Prostate gland (tissue), 2 donors: ENCODE results near the gene DDN. TPM values are rescaled to one million over a fixed set of nuclear protein-coding genes. Genes with fewer than 3 reads are reported as not detected.

Experiments
- DNase-seq: peaks from one replicate; pipeline ENCODE4 v3.0.0-alpha.2; 2019; ENCODE audit warnings: low spot score
- H3K27ac ChIP-seq, 2 donors: fragments of 200-600 bp; sonication (generic); 2 replicates each; pipeline ENCODE4 v1.5.1; 2017 to 2019
- H3K27me3 ChIP-seq: fragments of 200-600 bp; sonication (generic); replicated peaks from 2 replicates; pipeline ENCODE4 v1.5.1; 2019; ENCODE audit not compliant: insufficient read depth
- H3K36me3 ChIP-seq, 2 donors: fragments of 200-600 bp; sonication (generic); 1 replicate in 1 of 2; 2 replicates in 1 of 2; pipeline versions ENCODE4 v1.5.1 to v1.8.1; 2017 to 2019
- H3K4me1 ChIP-seq: fragments of 200-600 bp; sonication (generic); replicated peaks from 2 replicates; pipeline ENCODE4 v1.5.1; 2019
- H3K4me3 ChIP-seq, 2 donors: fragments of 200-600 bp; sonication (generic); 2 replicates each; pipeline ENCODE4 v1.5.1; 2017 to 2019
- H3K9me3 ChIP-seq: fragments of 200-600 bp; sonication (generic); 2 replicates; pipeline ENCODE4 v1.5.1; 2017
- CTCF ChIP-seq, 4 experiments: fragments of 200-600 bp in 2 of 4; fragments of 450-650 bp in 2 of 4; sonication (generic) in 2 of 4; IDR thresholded peaks; 1 replicate in 3 of 4; 2 replicates in 1 of 4; pipeline ENCODE4 v1.5.1; 2016 to 2019; ENCODE audit warnings: antibody characterized with exemption in 4 of 4, mild to moderate bottlenecking in 2 of 4, moderate library complexity in 2 of 4
- POLR2A ChIP-seq: fragments of 450-650 bp; IDR thresholded peaks from one replicate; pipeline ENCODE4 v1.6.1; 2016; ENCODE audit warnings: antibody characterized with exemption, mild to moderate bottlenecking
- POLR2AphosphoS5 ChIP-seq: sonication (generic); formaldehyde crosslinking; IDR thresholded peaks from one replicate; pipeline ENCODE4 v1.6.1; 2017; ENCODE audit warnings: antibody characterized with exemption
- WGBS: methylation state at CpG from one replicate; pipeline ENCODE4 v1.1.5; 2018; 5-methylcytosine and 5-hydroxymethylcytosine counted together
- intact Hi-C: fragments of 100-400 bp; cut with DNase I; formaldehyde crosslinking; loops from one replicate; pipeline ENCODE4 v1.14.2; 2022
- total RNA-seq, 2 donors: library from RNA; depleted of rRNA; stranded (reverse); fragments of >200 nt; gene quantifications; one replicate each; pipeline ENCODE4 v1.1.0, GENCODE V29; 2016

DDN gene
- total RNA-seq, 2 donors from 2014 or later, result 1.0 TPM; not detected in 1

- intact Hi-C loops, result no loop called here
- 78% methylated on average over 4 of the region's 4 CpGs for WGBS
- no peak for DNase-seq
Observed at GRCh38 chr12:49032276-49032675, 33.1 kb upstream of the DDN start.

GRCh38 chr12:49031573-49032161 is 32.5 kb upstream of the DDN start:
- Histone ChIP-seq H3K36me3 (peaks cover 8 to 28% of the 10 kb centered on the region in 2 donors), H3K9me3 (no peaks in the 10 kb centered on the region), H3K4me1 (no peaks in the 10 kb centered on the region), H3K27me3 (no peaks in the 10 kb centered on the region), H3K4me3 (no peak overlapping the region), H3K27ac (no peak overlapping the region)
- DNase-seq, result no peak
- intact Hi-C loops, result no loop called here
- 94% methylated on average over 8 of the region's 8 CpGs for WGBS
- TF ChIP-seq POLR2A (no peak), CTCF (IDR thresholded peaks at IDR 0.05) (no peak), POLR2AphosphoS5 (no peak)

More at GRCh38 chr12:49032276-49032675, 33.1 kb upstream of the DDN start:
- TF ChIP-seq POLR2A, result no peak
- no peak for TF ChIP-seq POLR2AphosphoS5
- no peak for TF ChIP-seq CTCF (IDR thresholded peaks at IDR 0.05)
- Histone ChIP-seq H3K36me3 (peaks cover 8 to 27% of the 10 kb centered on the region in 2 donors), H3K27ac (no peak overlapping the region), H3K9me3 (no peaks in the 10 kb centered on the region), H3K4me3 (no peak overlapping the region), H3K4me1 (no peaks in the 10 kb centered on the region), H3K27me3 (no peaks in the 10 kb centered on the region)

GRCh38 chr12:49030714-49031572 is 31.8 kb upstream of the DDN start:
- 91% methylated on average over 19 of the region's 19 CpGs for WGBS
- Histone ChIP-seq H3K4me1 (no peaks in the 10 kb centered on the region), H3K36me3 (peaks cover 14 to 35% of the 10 kb centered on the region in 2 donors), H3K9me3 (no peaks in the 10 kb centered on the region), H3K27me3 (no peaks in the 10 kb centered on the region), H3K27ac (no peak overlapping the region), H3K4me3 (no peak overlapping the region)
- intact Hi-C loops, result no loop called here
- TF ChIP-seq POLR2AphosphoS5, result no peak
- no peak for TF ChIP-seq CTCF (IDR thresholded peaks at IDR 0.05)
- no peak for TF ChIP-seq POLR2A
- no peak for DNase-seq

- H3K36me3 ChIP-seq, result peaks cover 15 to 36% of the 10 kb centered on the region in 2 donors
- intact Hi-C loops, result no loop called here
- H3K27ac ChIP-seq, result no peak overlapping the region
- H3K27me3 ChIP-seq, result no peaks in the 10 kb centered on the region
- WGBS, result 89% methylated on average over 8 of the region's 8 CpGs
- no peak overlapping the region for H3K4me3 ChIP-seq
- H3K9me3 ChIP-seq, result no peaks in the 10 kb centered on the region
- no peak for TF ChIP-seq POLR2A
- TF ChIP-seq POLR2AphosphoS5, result no peak
- TF ChIP-seq CTCF (IDR thresholded peaks at IDR 0.05), result no peak
- H3K4me1 ChIP-seq, result no peaks in the 10 kb centered on the region
- DNase-seq, result no peak
Observed at GRCh38 chr12:49030119-49030518, 30.9 kb upstream of the DDN start.
